Smooth muscle cell (in vitro differentiated cells): Measurements from ENCODE around the gene NFS1. TPM values are rescaled to one million over a fixed set of nuclear protein-coding genes. Genes with fewer than 3 reads are reported as not detected.

Experiments used
- DNase-seq: peaks from one replicate; lab custom pipeline; 2025; ENCODE audit not compliant: unreplicated experiment; lab: John Stamatoyannopoulos, UW
- H2AFZ ChIP-seq: fragments of 200-600 bp; sonication (generic); 2 replicates; pipeline ENCODE4 v1.6.0; 2016; ENCODE audit warnings: antibody characterized with exemption, low read depth, mild to moderate bottlenecking
- H3F3A ChIP-seq: fragments of 200-600 bp; sonication (generic); 2 replicates; pipeline ENCODE4 v1.6.0; 2017; ENCODE audit warnings: antibody characterized with exemption, low read depth
- H3K27ac ChIP-seq: fragments of 200-600 bp; sonication (generic); 2 replicates; pipeline ENCODE4 v1.5.1; 2016; ENCODE audit warnings: low read depth, mild to moderate bottlenecking
- H3K27me3 ChIP-seq: fragments of 200-600 bp; sonication (generic); 2 replicates; pipeline ENCODE4 v1.6.1; 2016; ENCODE audit warnings: low read depth, mild to moderate bottlenecking
- H3K36me3 ChIP-seq: fragments of 200-600 bp; sonication (generic); 2 replicates; pipeline ENCODE4 v1.5.1; 2016; ENCODE audit warnings: low read depth
- H3K4me1 ChIP-seq: fragments of 200-600 bp; sonication (generic); 2 replicates; pipeline ENCODE4 v1.5.1; 2016; ENCODE audit warnings: low read depth
- H3K4me2 ChIP-seq: fragments of 200-600 bp; sonication (generic); 2 replicates; pipeline ENCODE4 v1.6.0; 2016; ENCODE audit warnings: mild to moderate bottlenecking
- H3K4me3 ChIP-seq: fragments of 200-600 bp; sonication (generic); 2 replicates; pipeline ENCODE4 v1.5.1; 2016; ENCODE audit warnings: mild to moderate bottlenecking
- H3K79me2 ChIP-seq: fragments of 200-600 bp; sonication (generic); 2 replicates; pipeline ENCODE4 v1.6.0; 2016; ENCODE audit warnings: low read depth, mild to moderate bottlenecking
- H3K9ac ChIP-seq: fragments of 200-600 bp; sonication (generic); 2 replicates; pipeline ENCODE4 v1.6.0; 2016; ENCODE audit warnings: low read depth
- H3K9me3 ChIP-seq: fragments of 200-600 bp; sonication (generic); replicated peaks from 2 replicates; pipeline ENCODE4 v1.5.1; 2016; ENCODE audit warnings: low read depth
- H4K20me1 ChIP-seq: fragments of 200-600 bp; sonication (generic); 2 replicates; pipeline ENCODE4 v1.6.0; 2016; ENCODE audit warnings: low read depth
- CTCF ChIP-seq: fragments of 200-600 bp; sonication (generic); IDR thresholded peaks from 2 replicates; pipeline ENCODE4 v1.5.1; 2017; ENCODE audit warnings: borderline replicate concordance, mild to moderate bottlenecking, antibody characterized with exemption; ENCODE audit not compliant: insufficient read depth, poor library complexity, severe bottlenecking
- WGBS: methylation state at CpG from one replicate; pipeline ENCODE4 v1.1.7; 2016; ENCODE audit warnings: low lambda C conversion rate; 5-methylcytosine and 5-hydroxymethylcytosine counted together
- polyA plus RNA-seq: library from polyadenylated mRNA; unstranded; fragments of >200 nt; fragmentation: Nextera tagmentation; extraction: Ambion mirVana; gene quantifications from 2 replicates; pipeline ENCODE4 v1.2.1, GENCODE V29; 2016
- total RNA-seq: library from RNA; depleted of rRNA; stranded (reverse); fragments of >200 nt; gene quantifications from 2 replicates; pipeline ENCODE4 v1.2.3, GENCODE V29; 2014

Gene NFS1
- total and polyA plus RNA-seq, 2 experiments from 2014 or later: 25.3 to 35.1 TPM

GRCh38 chr20:35660122-35660937 is 38.8 kb downstream of the NFS1 start:
- Histone ChIP-seq H4K20me1 (peaks cover 88% of the 10 kb centered on the region), H3K4me3 (peak overlapping the region; percentile 80), H3K36me3 (no peaks in the 10 kb centered on the region), H3K27ac (peak overlapping the region; percentile 93), H3K9me3 (no peaks in the 10 kb centered on the region), H3K79me2 (peaks cover 94% of the 10 kb centered on the region), H3K9ac (no peak overlapping the region), H3K4me1 (peaks cover 38% of the 10 kb centered on the region), H2AFZ (no peak overlapping the region), H3K4me2 (peak overlapping the region; percentile 95), H3K27me3 (no peaks in the 10 kb centered on the region), H3F3A (no peaks in the 10 kb centered on the region)
- TF ChIP-seq CTCF: no peak
- 89% methylated on average over 10 of the region's 10 CpGs for WGBS
- no peak for DNase-seq

GRCh38 chr20:35657271-35657670 is 41.9 kb downstream of the NFS1 start:
- H3K4me3 ChIP-seq: no peak overlapping the region
- H3K4me1 ChIP-seq: peaks cover 25% of the 10 kb centered on the region
- peaks cover 100% of the 10 kb centered on the region for H3K79me2 ChIP-seq
- no peak overlapping the region for H2AFZ ChIP-seq
- DNase-seq: no peak
- no peak overlapping the region for H3K27ac ChIP-seq
- H3K9me3 ChIP-seq: no peaks in the 10 kb centered on the region
- TF ChIP-seq CTCF: no peak
- H4K20me1 ChIP-seq: peaks cover 100% of the 10 kb centered on the region
- no peaks in the 10 kb centered on the region for H3F3A ChIP-seq
- no peak overlapping the region for H3K9ac ChIP-seq
- peaks cover 4% of the 10 kb centered on the region for H3K36me3 ChIP-seq
- no peak overlapping the region for H3K4me2 ChIP-seq
- WGBS: 76% methylated on average over 1 of the region's 1 CpG
- no peaks in the 10 kb centered on the region for H3K27me3 ChIP-seq

GRCh38 chr20:35654415-35654814 is 44.7 kb downstream of the NFS1 start:
- H2AFZ ChIP-seq: no peak overlapping the region
- 97% methylated on average over 9 of the region's 9 CpGs for WGBS
- H3F3A ChIP-seq: no peaks in the 10 kb centered on the region
- no peak overlapping the region for H3K4me3 ChIP-seq
- peaks cover 100% of the 10 kb centered on the region for H4K20me1 ChIP-seq
- H3K36me3 ChIP-seq: peaks cover 4% of the 10 kb centered on the region
- no peak for DNase-seq
- H3K27ac ChIP-seq: no peak overlapping the region
- peaks cover 100% of the 10 kb centered on the region for H3K79me2 ChIP-seq
- no peaks in the 10 kb centered on the region for H3K4me1 ChIP-seq
- H3K27me3 ChIP-seq: no peaks in the 10 kb centered on the region
- TF ChIP-seq CTCF: no peak
- no peak overlapping the region for H3K4me2 ChIP-seq
- H3K9ac ChIP-seq: no peak overlapping the region
- H3K9me3 ChIP-seq: no peaks in the 10 kb centered on the region

- 89% methylated on average over 4 of the region's 4 CpGs for WGBS
Measured at GRCh38 chr20:35653893-35654292, 45.3 kb downstream of the NFS1 start.

More at GRCh38 chr20:35653893-35654292, 45.3 kb downstream of the NFS1 start:
- Histone ChIP-seq H2AFZ (no peak overlapping the region), H3K27ac (no peak overlapping the region), H3K36me3 (peaks cover 4% of the 10 kb centered on the region), H3K4me1 (no peaks in the 10 kb centered on the region), H3K9ac (no peak overlapping the region), H3K4me3 (no peak overlapping the region), H3K4me2 (no peak overlapping the region), H3K9me3 (no peaks in the 10 kb centered on the region), H3K27me3 (no peaks in the 10 kb centered on the region), H3F3A (no peaks in the 10 kb centered on the region), H4K20me1 (peaks cover 100% of the 10 kb centered on the region), H3K79me2 (peaks cover 100% of the 10 kb centered on the region)
- no peak for DNase-seq
- no peak for TF ChIP-seq CTCF
